ENCODE results near the gene P2RX6.
"Not testable (repeated sequence)": the region's sequence is repeated elsewhere in the genome, so short reads cannot be mapped to it uniquely, and the experiment has no call there.

Gene P2RX6

GRCh38 chr22:21014726-21015465 is at the start of gene P2RX6:
Gene P2RX6 (plus strand): TSS chr22:21015165. CDS start chr22:21015175, 10 bp downstream.
- Histone ChIP-seq H3K4me3 (ENCODE audit: low read length) (peak within 1 kb of the TSS; percentile 71), H3K9ac (ENCODE audit: low read length) (peak within 1 kb of the TSS; percentile 44), H3K4me1 (ENCODE audit: control insufficient read depth, low read depth, low read length) (peaks cover 19% of the 10 kb centered on the region), H3K27me3 (ENCODE audit: control insufficient read depth, insufficient read depth, low read length) (peaks cover 4% of the 10 kb centered on the region), H3K9me3 (ENCODE audit: control insufficient read depth, low read depth, low read length) (no peaks in the 10 kb centered on the region), H3K27ac (ENCODE audit: low read length) (no peak within 1 kb of the TSS), H3K36me3 (ENCODE audit: control insufficient read depth, low read depth, low read length) (no peaks in the 10 kb centered on the region)

- no peak overlapping the region for H3K9ac ChIP-seq (ENCODE audit: low read length)
- H3K27ac ChIP-seq (ENCODE audit: low read length), result no peak overlapping the region
- peaks cover 18% of the 10 kb centered on the region for H3K4me1 ChIP-seq (ENCODE audit: control insufficient read depth, low read depth, low read length)
- H3K4me3 ChIP-seq (ENCODE audit: low read length), result no peak overlapping the region
- H3K36me3 ChIP-seq (ENCODE audit: control insufficient read depth, low read depth, low read length), result no peaks in the 10 kb centered on the region
- H3K9me3 ChIP-seq (ENCODE audit: control insufficient read depth, low read depth, low read length), result no peaks in the 10 kb centered on the region
- H3K27me3 ChIP-seq (ENCODE audit: control insufficient read depth, insufficient read depth, low read length), result peaks cover 72% of the 10 kb centered on the region
These were observed 48.8 kb upstream of the P2RX6 start for GRCh38 chr22:20965888-20966855.

DNA sequence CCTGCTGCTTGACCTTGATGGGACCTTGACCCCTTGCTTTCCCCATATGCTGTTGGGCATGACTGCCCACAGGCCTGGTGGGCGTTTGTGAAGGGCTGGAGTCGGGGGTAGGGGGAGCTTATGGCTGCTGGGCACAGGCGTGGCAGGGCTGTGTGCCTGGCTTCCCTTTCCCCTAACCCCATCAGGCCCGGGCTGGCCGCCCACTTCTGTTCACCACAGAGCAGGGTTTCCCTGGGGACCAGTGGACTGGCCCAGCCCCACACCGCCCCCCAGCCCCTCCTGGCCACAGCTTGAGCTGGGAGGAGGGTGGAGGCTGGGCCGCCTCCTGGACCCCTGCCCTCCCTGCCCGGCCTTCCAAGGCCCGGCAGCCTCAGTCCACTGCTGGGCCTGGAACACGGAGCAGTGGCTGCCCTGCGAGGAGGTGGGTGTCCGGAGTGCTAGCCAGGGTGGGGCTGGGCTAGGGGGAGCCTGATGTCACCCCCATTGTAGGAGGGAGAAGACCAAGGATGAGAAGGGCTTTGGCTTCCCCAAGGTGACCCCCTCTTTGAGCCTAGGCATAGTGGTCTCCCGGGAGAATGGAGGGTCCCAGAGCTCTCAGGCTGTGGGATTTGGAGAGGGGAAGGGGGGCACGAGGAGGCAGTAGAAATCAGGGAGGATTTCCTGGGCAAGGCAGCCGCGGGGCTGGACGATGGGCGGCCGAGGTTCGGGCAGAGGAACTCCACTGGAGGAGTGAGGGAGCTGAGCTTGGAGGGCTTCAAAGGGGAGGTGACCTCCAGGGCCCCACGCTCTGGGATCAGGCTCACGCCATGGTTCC is 47.9 kb upstream of the P2RX6 start, which contains the start of gene AIFM3:
Gene AIFM3, plus strand, starts transcription at position 373 of the 814 bp plus-strand sequence. CDS start 690 bp downstream, outside the sequence.
- Histone ChIP-seq H3K27ac (ENCODE audit: low read length) (no peak within 1 kb of the TSS), H3K36me3 (ENCODE audit: control insufficient read depth, low read depth, low read length) (no peaks in the 10 kb centered on the region), H3K27me3 (ENCODE audit: control insufficient read depth, insufficient read depth, low read length) (peaks cover 72% of the 10 kb centered on the region), H3K9ac (ENCODE audit: low read length) (no peak within 1 kb of the TSS), H3K9me3 (ENCODE audit: control insufficient read depth, low read depth, low read length) (no peaks in the 10 kb centered on the region), H3K4me1 (ENCODE audit: control insufficient read depth, low read depth, low read length) (peaks cover 25% of the 10 kb centered on the region), H3K4me3 (ENCODE audit: low read length) (no peak within 1 kb of the TSS)

- no peak overlapping the region for H3K9ac ChIP-seq (ENCODE audit: low read length)
- H3K36me3 ChIP-seq (ENCODE audit: control insufficient read depth, low read depth, low read length), result no peaks in the 10 kb centered on the region
- no peaks in the 10 kb centered on the region for H3K9me3 ChIP-seq (ENCODE audit: control insufficient read depth, low read depth, low read length)
- peaks cover 25% of the 10 kb centered on the region for H3K4me1 ChIP-seq (ENCODE audit: control insufficient read depth, low read depth, low read length)
- H3K27me3 ChIP-seq (ENCODE audit: control insufficient read depth, insufficient read depth, low read length), result peaks cover 66% of the 10 kb centered on the region
- no peak overlapping the region for H3K4me3 ChIP-seq (ENCODE audit: low read length)
- H3K27ac ChIP-seq (ENCODE audit: low read length), result no peak overlapping the region
These were observed 47.2 kb upstream of the P2RX6 start for GRCh38 chr22:20967697-20968211.

GRCh38 chr22:20968281-20968977 is 46.5 kb upstream of the P2RX6 start:
- H3K27me3 ChIP-seq (ENCODE audit: control insufficient read depth, insufficient read depth, low read length), result peaks cover 59% of the 10 kb centered on the region
- H3K9me3 ChIP-seq (ENCODE audit: control insufficient read depth, low read depth, low read length), result no peaks in the 10 kb centered on the region
- no peak overlapping the region for H3K9ac ChIP-seq (ENCODE audit: low read length)
- no peaks in the 10 kb centered on the region for H3K36me3 ChIP-seq (ENCODE audit: control insufficient read depth, low read depth, low read length)
- no peak overlapping the region for H3K27ac ChIP-seq (ENCODE audit: low read length)
- H3K4me1 ChIP-seq (ENCODE audit: control insufficient read depth, low read depth, low read length), result peaks cover 25% of the 10 kb centered on the region
- H3K4me3 ChIP-seq (ENCODE audit: low read length), result no peak overlapping the region

DNA sequence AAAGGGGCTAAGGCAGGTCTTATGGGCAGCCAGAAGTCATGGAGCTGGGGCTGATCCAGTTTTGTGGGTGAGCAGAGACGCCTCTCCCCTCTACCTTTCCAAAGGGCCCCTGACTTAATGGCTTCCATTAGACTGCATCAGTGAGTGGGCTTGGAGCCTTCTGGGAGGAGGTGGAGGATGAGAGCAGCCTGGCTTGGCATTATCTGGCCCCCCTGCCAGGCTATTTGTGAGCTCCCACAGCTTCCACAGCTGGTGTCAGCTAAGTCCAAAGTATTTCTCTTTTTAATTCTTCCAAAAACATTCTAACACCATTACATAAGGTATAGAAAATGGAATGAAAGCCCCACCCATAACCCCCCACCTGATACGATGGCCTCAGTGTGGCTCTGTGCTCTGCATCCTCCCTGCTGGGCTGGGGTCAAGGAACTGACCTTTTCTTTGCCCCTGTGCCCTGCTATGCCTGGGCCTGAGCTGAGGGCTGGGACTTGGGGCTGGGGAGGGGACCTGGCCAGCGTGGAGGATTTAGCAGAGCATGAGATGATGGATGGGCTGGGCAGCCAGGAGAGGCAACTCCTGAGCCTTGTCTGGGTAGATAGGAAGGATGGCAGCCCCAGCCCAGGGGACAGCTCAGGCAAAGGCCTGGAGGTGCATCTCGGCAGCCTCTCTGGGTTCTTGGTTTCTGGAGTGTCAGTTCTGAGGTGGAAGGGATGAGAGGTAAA is 43.9 kb upstream of the P2RX6 start:
- H3K27ac ChIP-seq (ENCODE audit: low read length), result no peak overlapping the region

GRCh38 chr22:20972014-20972694 is 42.8 kb upstream of the P2RX6 start:
- not testable (repeated sequence) for H3K9me3 ChIP-seq (ENCODE audit: control insufficient read depth, low read depth, low read length); H3K4me3 ChIP-seq (ENCODE audit: low read length); H3K27ac ChIP-seq (ENCODE audit: low read length); H3K9ac ChIP-seq (ENCODE audit: low read length); H3K36me3 ChIP-seq (ENCODE audit: control insufficient read depth, low read depth, low read length)
- Histone ChIP-seq H3K27me3 (ENCODE audit: control insufficient read depth, insufficient read depth, low read length) (peaks cover 23% of the 10 kb centered on the region), H3K4me1 (ENCODE audit: control insufficient read depth, low read depth, low read length) (peaks cover 19% of the 10 kb centered on the region)

More for the DNA sequence above, 43.9 kb upstream of the P2RX6 start:
- Histone ChIP-seq H3K9ac (ENCODE audit: low read length) (no peak overlapping the region), H3K4me3 (ENCODE audit: low read length) (no peak overlapping the region), H3K36me3 (ENCODE audit: control insufficient read depth, low read depth, low read length) (no peaks in the 10 kb centered on the region), H3K4me1 (ENCODE audit: control insufficient read depth, low read depth, low read length) (peaks cover 19% of the 10 kb centered on the region), H3K9me3 (ENCODE audit: control insufficient read depth, low read depth, low read length) (no peaks in the 10 kb centered on the region), H3K27me3 (ENCODE audit: control insufficient read depth, insufficient read depth, low read length) (peaks cover 34% of the 10 kb centered on the region)

DNA sequence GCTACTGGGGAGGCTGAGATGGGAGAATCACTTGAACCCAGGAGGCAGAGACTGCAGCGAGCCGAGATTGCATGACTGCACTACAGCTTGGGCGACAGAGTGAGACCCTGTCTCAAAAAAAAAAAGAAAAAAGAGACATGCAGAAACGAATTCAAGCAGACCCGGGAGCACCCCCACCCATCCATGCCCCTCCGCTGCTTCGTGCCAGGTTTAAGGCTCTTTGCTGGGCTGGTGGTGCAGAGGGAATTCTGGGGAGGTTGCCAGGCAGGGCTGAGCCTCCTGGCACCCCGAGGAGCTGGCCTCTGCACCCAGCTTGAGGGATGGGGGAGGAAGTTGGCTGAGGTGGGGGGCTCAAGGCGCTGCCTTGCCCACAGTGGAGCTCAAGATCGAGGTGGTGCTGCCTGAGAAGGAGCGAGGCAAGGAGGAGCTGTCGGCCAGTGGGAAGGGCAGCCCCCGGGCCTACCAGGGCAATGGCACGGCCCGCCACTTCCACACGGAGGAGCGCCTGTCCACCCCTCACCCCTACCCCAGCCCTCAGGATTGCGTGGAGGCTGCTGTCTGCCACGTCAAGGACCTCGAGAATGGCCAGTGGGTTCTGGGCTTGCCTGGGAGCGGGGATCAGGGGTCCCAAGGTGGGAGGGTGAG is 41.9 kb upstream of the P2RX6 start:
- no peak overlapping the region for H3K9ac ChIP-seq (ENCODE audit: low read length)
- no peak overlapping the region for H3K4me3 ChIP-seq (ENCODE audit: low read length)
- no peak overlapping the region for H3K27ac ChIP-seq (ENCODE audit: low read length)
- no peaks in the 10 kb centered on the region for H3K9me3 ChIP-seq (ENCODE audit: control insufficient read depth, low read depth, low read length)
- peaks cover 16% of the 10 kb centered on the region for H3K27me3 ChIP-seq (ENCODE audit: control insufficient read depth, insufficient read depth, low read length)
- peaks cover 12% of the 10 kb centered on the region for H3K4me1 ChIP-seq (ENCODE audit: control insufficient read depth, low read depth, low read length)
- H3K36me3 ChIP-seq (ENCODE audit: control insufficient read depth, low read depth, low read length), result no peaks in the 10 kb centered on the region

DNA sequence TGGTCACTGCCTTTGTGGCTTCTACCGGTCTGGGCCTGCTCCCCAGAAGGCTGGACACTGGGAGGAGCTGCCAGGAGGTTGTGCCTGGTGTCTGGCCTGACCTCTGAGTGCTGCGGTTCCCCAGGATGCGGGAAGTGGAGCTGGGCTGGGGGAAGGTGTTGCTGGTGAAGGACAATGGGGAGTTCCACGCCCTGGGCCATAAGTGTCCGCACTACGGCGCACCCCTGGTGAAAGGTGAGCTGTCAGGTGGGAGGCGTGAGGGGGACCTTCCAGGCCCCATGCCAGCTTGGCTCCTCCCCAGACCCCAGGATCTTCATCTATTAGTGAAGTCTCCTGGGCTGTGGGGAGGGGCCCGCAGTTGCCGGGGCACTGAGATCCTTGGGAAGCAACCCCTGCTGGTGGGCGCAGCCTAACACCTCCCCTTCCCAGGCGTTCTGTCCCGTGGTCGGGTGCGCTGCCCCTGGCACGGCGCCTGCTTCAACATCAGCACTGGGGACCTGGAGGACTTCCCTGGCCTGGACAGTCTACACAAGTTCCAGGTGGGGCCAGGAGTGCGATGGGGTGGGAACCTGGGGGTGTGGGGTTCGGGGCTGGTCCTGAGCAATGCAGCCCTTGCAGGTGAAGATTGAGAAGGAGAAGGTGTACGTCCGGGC is 41.2 kb upstream of the P2RX6 start:
- Histone ChIP-seq H3K27me3 (ENCODE audit: control insufficient read depth, insufficient read depth, low read length) (peaks cover 15% of the 10 kb centered on the region), H3K4me1 (ENCODE audit: control insufficient read depth, low read depth, low read length) (peaks cover 12% of the 10 kb centered on the region), H3K9me3 (ENCODE audit: control insufficient read depth, low read depth, low read length) (peaks cover 6% of the 10 kb centered on the region), H3K9ac (ENCODE audit: low read length) (no peak overlapping the region), H3K36me3 (ENCODE audit: control insufficient read depth, low read depth, low read length) (no peaks in the 10 kb centered on the region), H3K4me3 (ENCODE audit: low read length) (no peak overlapping the region), H3K27ac (ENCODE audit: low read length) (no peak overlapping the region)

All from iPS-18a (cell line).